Suprapubic skin (tissue), 4 donors: ENCODE results near the gene GRIK4. TPM values are rescaled to one million over a fixed set of nuclear protein-coding genes. Genes with fewer than 3 reads are reported as not detected.

Experiments used
- DNase-seq, 2 donors: peaks; one replicate each; pipeline ENCODE4 v3.0.0-alpha.2; 2019; ENCODE audit warnings: low spot score in 2 of 2
- H3K27ac ChIP-seq: fragments of 200-600 bp; sonication (generic); one replicate; pipeline ENCODE4 v1.5.1; 2019
- H3K27me3 ChIP-seq: fragments of 200-600 bp; sonication (generic); one replicate; pipeline ENCODE4 v1.5.1; 2019
- H3K36me3 ChIP-seq: fragments of 200-600 bp; sonication (generic); one replicate; pipeline ENCODE4 v1.5.1; 2019
- H3K4me1 ChIP-seq: fragments of 200-600 bp; sonication (generic); one replicate; pipeline ENCODE4 v1.5.1; 2019
- H3K4me3 ChIP-seq: fragments of 200-600 bp; sonication (generic); one replicate; pipeline ENCODE4 v1.5.1; 2019; ENCODE audit warnings: mild to moderate bottlenecking
- H3K9me3 ChIP-seq: fragments of 200-600 bp; sonication (generic); one replicate; pipeline ENCODE4 v1.5.1; 2019
- EP300 ChIP-seq: sonication (generic); formaldehyde crosslinking; IDR thresholded peaks from one replicate; pipeline ENCODE4 v1.6.1; 2017; ENCODE audit warnings: antibody characterized with exemption
- POLR2A ChIP-seq, 2 donors: fragments of 450-650 bp; IDR thresholded peaks; one replicate each; pipeline ENCODE4 v1.6.1; 2017; ENCODE audit warnings: antibody characterized with exemption in 2 of 2, mild to moderate bottlenecking in 2 of 2, moderate library complexity in 2 of 2
- POLR2AphosphoS5 ChIP-seq, 3 donors: sonication (generic); formaldehyde crosslinking; IDR thresholded peaks; one replicate each; pipeline ENCODE4 v1.6.1; 2017; ENCODE audit warnings: antibody characterized with exemption in 3 of 3
- WGBS: methylation state at CpG from one replicate; pipeline ENCODE4 v1.1.5; 2018; 5-methylcytosine and 5-hydroxymethylcytosine counted together
- total RNA-seq, 4 donors: library from RNA; depleted of rRNA; stranded (reverse); fragments of >200 nt; gene quantifications; one replicate each; pipeline ENCODE4 v1.1.0, GENCODE V29; 2016
- TF ChIP-seq, protein P1 (sequence below), 2 donors: fragments of 200-600 bp in 1 of 2; fragments of 450-650 bp in 1 of 2; sonication (generic) in 1 of 2; IDR thresholded peaks; one replicate each; pipeline ENCODE4 v1.5.1; 2016 to 2019; ENCODE audit warnings: antibody characterized with exemption in 2 of 2, mild to moderate bottlenecking in 1 of 2, moderate library complexity in 1 of 2

The GRIK4 gene
- total RNA-seq, 4 donors from 2014 or later, result 0.24 TPM; not detected in 3

DNA sequence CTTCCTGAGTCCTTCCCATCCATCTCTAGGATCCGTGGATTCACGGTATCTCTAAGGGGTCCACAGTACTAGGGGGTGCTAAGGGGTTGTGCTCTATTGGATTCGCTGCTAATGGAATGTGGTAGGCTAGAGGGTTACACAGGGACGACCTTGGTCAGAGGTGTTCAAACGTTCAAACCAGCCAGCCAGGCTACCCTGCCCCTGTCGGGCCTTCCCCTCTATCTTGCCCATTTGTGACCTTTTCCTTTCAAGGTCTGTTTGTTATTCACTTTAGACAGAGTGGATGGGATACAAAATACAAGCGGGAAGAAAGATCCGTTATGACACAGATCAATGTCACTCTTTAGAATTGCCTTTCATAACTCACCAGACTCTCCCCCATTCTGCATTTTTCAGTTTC, 306.5 kb downstream of the GRIK4 start:
- Histone ChIP-seq H3K27me3 (peaks cover 28% of the 10 kb centered on the region), H3K4me3 (no peak overlapping the region), H3K27ac (no peak overlapping the region), H3K9me3 (no peaks in the 10 kb centered on the region), H3K4me1 (no peaks in the 10 kb centered on the region), H3K36me3 (no peaks in the 10 kb centered on the region)
- WGBS, result 78% methylated on average over 8 of the region's 8 CpGs
- no peak for DNase-seq
- no peak for TF ChIP-seq POLR2AphosphoS5 (IDR thresholded peaks at IDR 0.05)
- TF ChIP-seq EP300, result no peak
- TF ChIP-seq, protein P1, sequence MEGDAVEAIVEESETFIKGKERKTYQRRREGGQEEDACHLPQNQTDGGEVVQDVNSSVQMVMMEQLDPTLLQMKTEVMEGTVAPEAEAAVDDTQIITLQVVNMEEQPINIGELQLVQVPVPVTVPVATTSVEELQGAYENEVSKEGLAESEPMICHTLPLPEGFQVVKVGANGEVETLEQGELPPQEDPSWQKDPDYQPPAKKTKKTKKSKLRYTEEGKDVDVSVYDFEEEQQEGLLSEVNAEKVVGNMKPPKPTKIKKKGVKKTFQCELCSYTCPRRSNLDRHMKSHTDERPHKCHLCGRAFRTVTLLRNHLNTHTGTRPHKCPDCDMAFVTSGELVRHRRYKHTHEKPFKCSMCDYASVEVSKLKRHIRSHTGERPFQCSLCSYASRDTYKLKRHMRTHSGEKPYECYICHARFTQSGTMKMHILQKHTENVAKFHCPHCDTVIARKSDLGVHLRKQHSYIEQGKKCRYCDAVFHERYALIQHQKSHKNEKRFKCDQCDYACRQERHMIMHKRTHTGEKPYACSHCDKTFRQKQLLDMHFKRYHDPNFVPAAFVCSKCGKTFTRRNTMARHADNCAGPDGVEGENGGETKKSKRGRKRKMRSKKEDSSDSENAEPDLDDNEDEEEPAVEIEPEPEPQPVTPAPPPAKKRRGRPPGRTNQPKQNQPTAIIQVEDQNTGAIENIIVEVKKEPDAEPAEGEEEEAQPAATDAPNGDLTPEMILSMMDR (IDR thresholded peaks at IDR 0.05), result no peak
- TF ChIP-seq POLR2A (IDR thresholded peaks at IDR 0.05), result no peak

DNA sequence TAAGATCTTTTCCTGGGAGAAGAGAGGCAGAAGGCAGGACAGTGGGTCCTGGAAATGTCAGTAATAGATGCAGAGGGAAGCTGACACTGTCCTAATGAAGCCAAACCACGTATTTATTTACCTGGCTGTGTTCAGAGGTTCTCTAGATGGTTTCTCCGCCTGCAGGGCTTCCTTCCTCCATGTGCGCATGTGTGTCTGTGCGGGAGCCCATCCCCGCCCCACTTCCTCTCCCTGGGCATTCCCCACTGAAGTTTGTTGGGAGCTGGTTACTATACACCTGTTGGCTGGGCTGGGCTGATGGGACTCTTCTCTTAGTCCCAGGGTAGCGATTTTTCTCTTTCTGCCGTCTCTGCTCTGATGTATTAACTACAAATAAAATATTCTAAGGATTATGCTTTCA, 307.5 kb downstream of the GRIK4 start:
- no peaks in the 10 kb centered on the region for H3K4me1 ChIP-seq
- TF ChIP-seq POLR2AphosphoS5 (IDR thresholded peaks at IDR 0.05) (no peak), EP300 (no peak), POLR2A (IDR thresholded peaks at IDR 0.05) (no peak)
- TF ChIP-seq, protein P1 (IDR thresholded peaks at IDR 0.05), result no peak
- H3K36me3 ChIP-seq, result no peaks in the 10 kb centered on the region
- no peak overlapping the region for H3K4me3 ChIP-seq
- no peak for DNase-seq
- peaks cover 32% of the 10 kb centered on the region for H3K27me3 ChIP-seq
- WGBS, result 19% methylated on average over 7 of the region's 7 CpGs
- H3K9me3 ChIP-seq, result no peaks in the 10 kb centered on the region
- H3K27ac ChIP-seq, result no peak overlapping the region

DNA sequence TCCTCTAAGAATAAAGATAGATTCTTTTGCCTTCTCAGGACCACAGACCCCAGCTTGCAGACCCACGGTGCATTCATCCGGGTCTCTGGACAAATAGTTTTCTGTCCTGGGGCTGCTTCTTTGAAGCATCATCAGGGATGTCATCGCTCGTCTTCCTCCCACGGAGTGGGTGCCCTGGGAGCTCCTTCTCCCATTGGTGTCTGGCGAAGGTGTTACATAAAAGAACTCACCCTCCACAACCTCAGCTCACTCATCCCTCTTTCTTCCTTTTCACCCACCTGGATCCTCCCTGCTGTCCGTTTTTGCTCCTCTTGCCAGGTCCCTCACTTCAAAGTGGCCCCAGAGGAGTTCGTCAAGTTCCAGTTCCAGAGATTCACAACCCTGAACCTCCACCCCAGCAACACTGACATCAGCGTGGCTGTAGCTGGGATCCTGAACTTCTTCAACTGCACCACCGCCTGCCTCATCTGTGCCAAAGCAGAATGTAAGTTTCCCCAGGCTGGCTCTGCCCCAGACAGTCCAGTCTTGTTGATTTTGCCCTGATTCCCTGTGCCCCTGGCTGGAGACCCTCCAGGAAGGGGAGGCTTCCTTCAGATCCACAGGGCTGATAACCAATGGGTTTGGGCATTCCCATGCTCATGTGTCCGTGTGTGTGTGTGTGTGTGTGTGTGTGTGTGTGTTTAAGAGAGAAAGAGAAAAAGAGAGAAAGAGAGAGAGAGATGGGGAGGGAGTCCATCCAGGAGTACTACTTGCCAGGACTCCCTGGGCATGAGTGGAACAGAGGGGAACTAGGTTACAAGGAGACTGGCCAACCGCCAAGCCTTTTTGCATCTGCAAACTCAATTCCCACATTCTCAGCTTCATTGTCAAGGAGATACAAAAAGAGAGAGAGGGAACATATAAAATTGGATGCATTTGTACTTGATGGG, 308.2 kb downstream of the GRIK4 start:
- no peaks in the 10 kb centered on the region for H3K36me3 ChIP-seq
- H3K4me3 ChIP-seq, result no peak overlapping the region
- WGBS, result 81% methylated on average over 11 of the region's 12 CpGs
- peaks cover 32% of the 10 kb centered on the region for H3K27me3 ChIP-seq
- no peak overlapping the region for H3K27ac ChIP-seq
- TF ChIP-seq EP300 (no peak), POLR2A (IDR thresholded peaks at IDR 0.05) (no peak)
- TF ChIP-seq, protein P1 (IDR thresholded peaks at IDR 0.05), result no peak
- no peaks in the 10 kb centered on the region for H3K9me3 ChIP-seq
- no peak for DNase-seq
- no peaks in the 10 kb centered on the region for H3K4me1 ChIP-seq

DNA sequence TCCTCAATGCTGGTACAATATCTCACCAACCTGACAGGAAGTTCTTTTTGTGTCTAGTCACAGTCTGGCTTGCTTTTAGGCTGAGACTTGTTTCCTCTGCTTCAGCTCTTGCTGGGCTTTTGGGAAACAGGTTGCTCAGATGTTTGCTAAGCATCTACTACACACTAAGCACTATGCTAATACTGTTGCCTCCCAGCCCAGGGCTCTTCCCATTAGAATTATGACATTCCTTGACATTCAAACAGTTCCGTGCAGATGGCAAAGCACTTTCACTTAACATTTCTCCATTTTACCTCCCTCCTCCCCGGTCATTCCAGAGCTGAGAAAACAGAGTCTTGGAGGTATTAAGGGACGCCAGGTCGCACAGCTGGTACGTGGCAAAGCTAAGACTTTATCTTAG, 311.6 kb downstream of the GRIK4 start:
- 86% methylated on average over 5 of the region's 5 CpGs for WGBS
- Histone ChIP-seq H3K36me3 (no peaks in the 10 kb centered on the region), H3K27ac (no peak overlapping the region), H3K4me3 (no peak overlapping the region), H3K4me1 (no peaks in the 10 kb centered on the region), H3K27me3 (peaks cover 28% of the 10 kb centered on the region), H3K9me3 (no peaks in the 10 kb centered on the region)
- no peak for DNase-seq
- no peak for TF ChIP-seq EP300
- TF ChIP-seq POLR2AphosphoS5 (IDR thresholded peaks at IDR 0.05), result no peak
- TF ChIP-seq, protein P1 (IDR thresholded peaks at IDR 0.05), result no peak
- no peak for TF ChIP-seq POLR2A (IDR thresholded peaks at IDR 0.05)

DNA sequence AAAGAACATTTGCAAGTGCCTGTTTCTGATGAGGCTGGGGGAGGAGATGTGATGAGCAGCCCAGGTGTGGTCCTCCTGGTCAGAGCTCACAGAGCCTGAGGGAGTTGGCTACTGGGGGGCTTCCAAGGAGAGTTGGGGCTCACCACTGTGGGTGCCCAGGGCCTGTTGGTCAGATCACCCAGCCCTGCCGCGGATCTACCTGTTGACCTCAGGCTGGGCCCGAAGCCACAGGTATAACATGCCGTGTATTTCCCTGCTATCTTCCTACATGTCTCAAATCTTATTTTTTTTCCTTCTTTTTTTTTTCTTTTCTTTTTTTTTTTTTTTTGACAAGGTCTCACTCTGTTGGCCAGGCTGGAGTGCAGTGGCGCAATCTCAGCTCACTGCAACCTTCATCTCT, 312.7 kb downstream of the GRIK4 start:
- Histone ChIP-seq H3K27ac (no peak overlapping the region), H3K9me3 (no peaks in the 10 kb centered on the region), H3K36me3 (no peaks in the 10 kb centered on the region), H3K4me3 (no peak overlapping the region), H3K27me3 (peaks cover 30% of the 10 kb centered on the region), H3K4me1 (no peaks in the 10 kb centered on the region)
- 97% methylated on average over 5 of the region's 5 CpGs for WGBS
- TF ChIP-seq, protein P1 (IDR thresholded peaks at IDR 0.05), result no peak
- TF ChIP-seq EP300 (no peak), POLR2AphosphoS5 (IDR thresholded peaks at IDR 0.05) (no peak), POLR2A (IDR thresholded peaks at IDR 0.05) (no peak)
- DNase-seq, result no peak
